ENCODE data around the gene MCCC1. TPM values are rescaled to one million over a fixed set of nuclear protein-coding genes. Genes with fewer than 3 reads are reported as not detected.

Gene MCCC1
- total RNA-seq, 1 donor from 2014 or later = 37.9 TPM

GRCh38 chr3:183064475-183064874 lies 34.8 kb downstream of the MCCC1 start:
- Mint-ChIP-seq H3K27ac (ENCODE audit: unreplicated experiment) (no peak overlapping the region), H3K36me3 (ENCODE audit: unreplicated experiment) (peaks cover 33% of the 10 kb centered on the region), H3K4me3 (ENCODE audit: unreplicated experiment) (no peak overlapping the region), H3K9me3 (ENCODE audit: unreplicated experiment) (no peaks in the 10 kb centered on the region), H3K4me1 (ENCODE audit: unreplicated experiment) (peaks cover 13% of the 10 kb centered on the region), H3K27me3 (ENCODE audit: unreplicated experiment) (no peaks in the 10 kb centered on the region)
- no peak for DNase-seq (ENCODE audit: extremely low spot score, unreplicated experiment)
- no peak for TF ChIP-seq CTCF (IDR thresholded peaks at IDR 0.05)

- Mint-ChIP-seq H3K27ac (ENCODE audit: unreplicated experiment) (peak overlapping the region; percentile 52), H3K4me3 (ENCODE audit: unreplicated experiment) (no peak overlapping the region), H3K36me3 (ENCODE audit: unreplicated experiment) (peaks cover 26% of the 10 kb centered on the region), H3K27me3 (ENCODE audit: unreplicated experiment) (no peaks in the 10 kb centered on the region), H3K9me3 (ENCODE audit: unreplicated experiment) (no peaks in the 10 kb centered on the region), H3K4me1 (ENCODE audit: unreplicated experiment) (peaks cover 13% of the 10 kb centered on the region)
- DNase-seq (ENCODE audit: extremely low spot score, unreplicated experiment) = no peak
- TF ChIP-seq CTCF (IDR thresholded peaks at IDR 0.05) = no peak
These were observed 37.7 kb downstream of the MCCC1 start for GRCh38 chr3:183061391-183062172.

- H3K27me3 Mint-ChIP-seq (ENCODE audit: unreplicated experiment) = no peaks in the 10 kb centered on the region
- no peak overlapping the region for H3K4me3 Mint-ChIP-seq (ENCODE audit: unreplicated experiment)
- H3K36me3 Mint-ChIP-seq (ENCODE audit: unreplicated experiment) = peaks cover 10% of the 10 kb centered on the region
- H3K27ac Mint-ChIP-seq (ENCODE audit: unreplicated experiment) = no peak overlapping the region
- TF ChIP-seq CTCF (IDR thresholded peaks at IDR 0.05) = no peak
- no peak for DNase-seq (ENCODE audit: extremely low spot score, unreplicated experiment)
- H3K4me1 Mint-ChIP-seq (ENCODE audit: unreplicated experiment) = peaks cover 13% of the 10 kb centered on the region
- no peaks in the 10 kb centered on the region for H3K9me3 Mint-ChIP-seq (ENCODE audit: unreplicated experiment)
These were observed 40.9 kb downstream of the MCCC1 start for GRCh38 chr3:183058351-183058750.

GRCh38 chr3:183050706-183051105 lies 48.6 kb downstream of the MCCC1 start:
- Mint-ChIP-seq H3K27me3 (ENCODE audit: unreplicated experiment) (no peaks in the 10 kb centered on the region), H3K4me3 (ENCODE audit: unreplicated experiment) (no peak overlapping the region), H3K9me3 (ENCODE audit: unreplicated experiment) (peaks cover 26% of the 10 kb centered on the region), H3K36me3 (ENCODE audit: unreplicated experiment) (peaks cover 54% of the 10 kb centered on the region), H3K4me1 (ENCODE audit: unreplicated experiment) (peaks cover 11% of the 10 kb centered on the region), H3K27ac (ENCODE audit: unreplicated experiment) (no peak overlapping the region)
- no peak for DNase-seq (ENCODE audit: extremely low spot score, unreplicated experiment)
- no peak for TF ChIP-seq CTCF (IDR thresholded peaks at IDR 0.05)

GRCh38 chr3:183046883-183047282 lies 52.4 kb downstream of the MCCC1 start:
- H3K9me3 Mint-ChIP-seq (ENCODE audit: unreplicated experiment) = peaks cover 26% of the 10 kb centered on the region
- no peaks in the 10 kb centered on the region for H3K27me3 Mint-ChIP-seq (ENCODE audit: unreplicated experiment)
- H3K4me3 Mint-ChIP-seq (ENCODE audit: unreplicated experiment) = no peak overlapping the region
- TF ChIP-seq CTCF (IDR thresholded peaks at IDR 0.05) = no peak
- H3K27ac Mint-ChIP-seq (ENCODE audit: unreplicated experiment) = peak overlapping the region; percentile 61
- no peak for DNase-seq (ENCODE audit: extremely low spot score, unreplicated experiment)
- peaks cover 15% of the 10 kb centered on the region for H3K4me1 Mint-ChIP-seq (ENCODE audit: unreplicated experiment)
- H3K36me3 Mint-ChIP-seq (ENCODE audit: unreplicated experiment) = peaks cover 67% of the 10 kb centered on the region
